Loucy (cell line): ENCODE measurements around the gene STN1.

Experiments
- EZH2phosphoT487 ChIP-seq: fragments of 200-600 bp; IDR thresholded peaks from 2 replicates; pipeline ENCODE4 v1.6.1; 2018; ENCODE audit warnings: antibody characterized with exemption, mild to moderate bottlenecking, moderate library complexity, borderline replicate concordance
- TF ChIP-seq, protein P1 (sequence below): fragments of 200-600 bp; sonication (generic); conservative IDR thresholded peaks from 2 replicates; pipeline ENCODE4 v1.5.1; 2014; ENCODE audit warnings: mild to moderate bottlenecking, antibody characterized with exemption, low read length

GRCh38 chr10:103876155-103876554 is 41.8 kb downstream of the STN1 start:
- TF ChIP-seq, protein P1, sequence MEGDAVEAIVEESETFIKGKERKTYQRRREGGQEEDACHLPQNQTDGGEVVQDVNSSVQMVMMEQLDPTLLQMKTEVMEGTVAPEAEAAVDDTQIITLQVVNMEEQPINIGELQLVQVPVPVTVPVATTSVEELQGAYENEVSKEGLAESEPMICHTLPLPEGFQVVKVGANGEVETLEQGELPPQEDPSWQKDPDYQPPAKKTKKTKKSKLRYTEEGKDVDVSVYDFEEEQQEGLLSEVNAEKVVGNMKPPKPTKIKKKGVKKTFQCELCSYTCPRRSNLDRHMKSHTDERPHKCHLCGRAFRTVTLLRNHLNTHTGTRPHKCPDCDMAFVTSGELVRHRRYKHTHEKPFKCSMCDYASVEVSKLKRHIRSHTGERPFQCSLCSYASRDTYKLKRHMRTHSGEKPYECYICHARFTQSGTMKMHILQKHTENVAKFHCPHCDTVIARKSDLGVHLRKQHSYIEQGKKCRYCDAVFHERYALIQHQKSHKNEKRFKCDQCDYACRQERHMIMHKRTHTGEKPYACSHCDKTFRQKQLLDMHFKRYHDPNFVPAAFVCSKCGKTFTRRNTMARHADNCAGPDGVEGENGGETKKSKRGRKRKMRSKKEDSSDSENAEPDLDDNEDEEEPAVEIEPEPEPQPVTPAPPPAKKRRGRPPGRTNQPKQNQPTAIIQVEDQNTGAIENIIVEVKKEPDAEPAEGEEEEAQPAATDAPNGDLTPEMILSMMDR: no peak
- no peak for TF ChIP-seq EZH2phosphoT487
